ENCODE data around the gene PRR14L. TPM values are rescaled to one million over a fixed set of nuclear protein-coding genes. Genes with fewer than 3 reads are reported as not detected.
A peak's percentile ranks its signal among the peaks of the same experiment; 100 is the strongest.

The PRR14L gene
- total RNA-seq, 1 experiment from 2014 or later, result 60.5 TPM

DNA sequence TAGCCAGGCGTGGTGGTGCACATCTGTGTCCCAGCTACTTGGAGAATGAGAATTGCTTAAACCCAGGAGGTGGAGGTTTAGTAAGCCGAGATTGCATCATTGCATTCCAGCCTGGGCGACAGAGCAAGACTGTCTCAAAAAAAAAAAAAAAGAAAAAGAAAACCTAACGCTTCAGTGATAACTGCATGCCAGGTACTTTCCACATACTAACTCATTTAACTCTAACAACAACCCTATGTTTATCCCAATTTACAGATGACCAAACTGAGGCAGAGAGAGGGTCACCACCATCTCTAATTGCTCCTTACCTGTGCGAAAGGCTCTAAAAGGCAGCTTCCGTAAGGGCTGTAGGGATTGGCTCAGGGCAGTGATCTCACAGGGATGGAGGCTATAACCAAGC is 99.5 kb downstream of the PRR14L start:
- CTCF ChIA-PET, result no interaction called here
- H3K4me3 Mint-ChIP-seq (ENCODE audit: low read depth, unreplicated experiment), result no peak overlapping the region
- TF ChIP-seq, protein P1, sequence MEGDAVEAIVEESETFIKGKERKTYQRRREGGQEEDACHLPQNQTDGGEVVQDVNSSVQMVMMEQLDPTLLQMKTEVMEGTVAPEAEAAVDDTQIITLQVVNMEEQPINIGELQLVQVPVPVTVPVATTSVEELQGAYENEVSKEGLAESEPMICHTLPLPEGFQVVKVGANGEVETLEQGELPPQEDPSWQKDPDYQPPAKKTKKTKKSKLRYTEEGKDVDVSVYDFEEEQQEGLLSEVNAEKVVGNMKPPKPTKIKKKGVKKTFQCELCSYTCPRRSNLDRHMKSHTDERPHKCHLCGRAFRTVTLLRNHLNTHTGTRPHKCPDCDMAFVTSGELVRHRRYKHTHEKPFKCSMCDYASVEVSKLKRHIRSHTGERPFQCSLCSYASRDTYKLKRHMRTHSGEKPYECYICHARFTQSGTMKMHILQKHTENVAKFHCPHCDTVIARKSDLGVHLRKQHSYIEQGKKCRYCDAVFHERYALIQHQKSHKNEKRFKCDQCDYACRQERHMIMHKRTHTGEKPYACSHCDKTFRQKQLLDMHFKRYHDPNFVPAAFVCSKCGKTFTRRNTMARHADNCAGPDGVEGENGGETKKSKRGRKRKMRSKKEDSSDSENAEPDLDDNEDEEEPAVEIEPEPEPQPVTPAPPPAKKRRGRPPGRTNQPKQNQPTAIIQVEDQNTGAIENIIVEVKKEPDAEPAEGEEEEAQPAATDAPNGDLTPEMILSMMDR (IDR thresholded peaks at IDR 0.05; ENCODE audit: unreplicated experiment), result no peak
- no peak for DNase-seq
- H3K27me3 Mint-ChIP-seq (ENCODE audit: unreplicated experiment), result no peaks in the 10 kb centered on the region
- intact Hi-C loops (cut with micrococcal nuclease; ENCODE audit: unreplicated experiment), result no loop called here
- peaks cover 42% of the 10 kb centered on the region for H3K4me1 Mint-ChIP-seq (ENCODE audit: low read depth, unreplicated experiment)
- peaks cover 36% of the 10 kb centered on the region for H3K36me3 Mint-ChIP-seq (ENCODE audit: insufficient read depth, unreplicated experiment)
- BruUV-seq (replicated peaks), result no TSS peak
- H3K27ac Mint-ChIP-seq (ENCODE audit: unreplicated experiment), result no peak overlapping the region
- no peaks in the 10 kb centered on the region for H3K9me3 Mint-ChIP-seq (ENCODE audit: low read depth, unreplicated experiment)

DNA sequence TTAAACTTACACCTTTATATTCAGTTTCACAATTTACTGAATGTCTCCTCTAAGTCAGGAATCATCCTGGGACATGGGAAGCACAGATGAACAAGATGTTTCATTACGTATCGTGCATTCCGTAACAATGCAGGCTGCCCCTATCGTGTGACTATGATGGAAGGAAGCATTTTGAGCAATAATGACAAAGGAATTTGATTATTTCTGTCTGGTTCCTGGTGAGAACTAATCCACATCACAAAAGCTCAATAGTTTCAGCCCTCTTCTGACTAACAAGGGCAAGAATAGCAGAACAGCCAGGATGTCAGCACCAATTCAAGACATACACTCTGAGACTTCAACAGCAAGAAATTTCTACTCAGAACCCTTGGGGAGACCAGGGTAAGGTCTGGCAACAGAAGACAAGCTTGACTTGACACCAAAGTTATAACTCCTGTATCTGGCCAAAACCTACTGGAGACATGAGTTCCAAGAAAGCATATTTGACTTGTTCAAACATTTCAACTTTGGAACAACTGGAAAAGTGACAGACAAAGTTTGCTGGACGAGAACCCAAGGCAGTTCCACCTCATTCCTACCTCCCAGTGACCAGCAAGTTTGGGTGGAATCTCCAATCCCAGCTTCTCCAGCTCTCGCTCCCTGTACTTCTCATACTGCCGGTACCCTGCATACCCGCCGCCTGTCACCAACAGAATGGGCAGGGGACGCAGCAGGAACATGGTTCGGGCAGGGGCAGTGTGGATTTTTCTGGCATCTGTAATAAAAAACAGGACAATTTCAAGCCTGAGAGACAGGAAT is 102.2 kb downstream of the PRR14L start:
- peaks cover 42% of the 10 kb centered on the region for H3K36me3 Mint-ChIP-seq (ENCODE audit: insufficient read depth, unreplicated experiment)
- intact Hi-C loops (cut with micrococcal nuclease; ENCODE audit: unreplicated experiment), result no loop called here
- H3K9me3 Mint-ChIP-seq (ENCODE audit: low read depth, unreplicated experiment), result no peaks in the 10 kb centered on the region
- no TSS peak for BruUV-seq (replicated peaks)
- DNase-seq, result no peak
- H3K4me1 Mint-ChIP-seq (ENCODE audit: low read depth, unreplicated experiment), result peaks cover 23% of the 10 kb centered on the region
- H3K27me3 Mint-ChIP-seq (ENCODE audit: unreplicated experiment), result no peaks in the 10 kb centered on the region
- H3K27ac Mint-ChIP-seq (ENCODE audit: unreplicated experiment), result peak overlapping the region; percentile 76
- TF ChIP-seq, protein P1 (IDR thresholded peaks at IDR 0.05; ENCODE audit: unreplicated experiment), result no peak
- CTCF ChIA-PET, result no interaction called here
- H3K4me3 Mint-ChIP-seq (ENCODE audit: low read depth, unreplicated experiment), result no peak overlapping the region

DNA sequence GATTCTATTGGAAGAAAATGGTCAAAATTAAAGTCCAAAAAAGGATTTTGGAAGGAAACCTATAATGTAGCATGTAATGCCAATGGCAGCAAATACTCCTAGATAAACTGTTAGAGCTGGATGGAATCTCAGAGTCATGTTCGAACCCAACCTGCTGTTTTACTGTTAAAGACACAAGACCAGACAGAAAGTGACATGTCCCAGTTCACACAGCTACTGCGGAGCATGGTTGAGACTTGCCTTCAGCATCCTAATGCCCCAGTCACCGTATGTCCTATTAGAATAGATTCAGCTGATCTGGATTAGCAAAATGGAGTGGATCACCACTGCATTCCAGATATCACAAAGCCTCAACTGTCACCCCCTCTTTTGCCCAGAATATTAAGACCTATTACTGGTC is 102.9 kb downstream of the PRR14L start:
- H3K4me1 Mint-ChIP-seq (ENCODE audit: low read depth, unreplicated experiment), result peaks cover 23% of the 10 kb centered on the region
- H3K9me3 Mint-ChIP-seq (ENCODE audit: low read depth, unreplicated experiment), result no peaks in the 10 kb centered on the region
- peaks cover 49% of the 10 kb centered on the region for H3K36me3 Mint-ChIP-seq (ENCODE audit: insufficient read depth, unreplicated experiment)
- TF ChIP-seq, protein P1 (IDR thresholded peaks at IDR 0.05; ENCODE audit: unreplicated experiment), result no peak
- intact Hi-C loops (cut with micrococcal nuclease; ENCODE audit: unreplicated experiment), result no loop called here
- peak overlapping the region; percentile 76 for H3K27ac Mint-ChIP-seq (ENCODE audit: unreplicated experiment)
- CTCF ChIA-PET, result no interaction called here
- H3K4me3 Mint-ChIP-seq (ENCODE audit: low read depth, unreplicated experiment), result peak overlapping the region; percentile 12
- BruUV-seq (replicated peaks), result no TSS peak
- DNase-seq, result no peak
- H3K27me3 Mint-ChIP-seq (ENCODE audit: unreplicated experiment), result no peaks in the 10 kb centered on the region

DNA sequence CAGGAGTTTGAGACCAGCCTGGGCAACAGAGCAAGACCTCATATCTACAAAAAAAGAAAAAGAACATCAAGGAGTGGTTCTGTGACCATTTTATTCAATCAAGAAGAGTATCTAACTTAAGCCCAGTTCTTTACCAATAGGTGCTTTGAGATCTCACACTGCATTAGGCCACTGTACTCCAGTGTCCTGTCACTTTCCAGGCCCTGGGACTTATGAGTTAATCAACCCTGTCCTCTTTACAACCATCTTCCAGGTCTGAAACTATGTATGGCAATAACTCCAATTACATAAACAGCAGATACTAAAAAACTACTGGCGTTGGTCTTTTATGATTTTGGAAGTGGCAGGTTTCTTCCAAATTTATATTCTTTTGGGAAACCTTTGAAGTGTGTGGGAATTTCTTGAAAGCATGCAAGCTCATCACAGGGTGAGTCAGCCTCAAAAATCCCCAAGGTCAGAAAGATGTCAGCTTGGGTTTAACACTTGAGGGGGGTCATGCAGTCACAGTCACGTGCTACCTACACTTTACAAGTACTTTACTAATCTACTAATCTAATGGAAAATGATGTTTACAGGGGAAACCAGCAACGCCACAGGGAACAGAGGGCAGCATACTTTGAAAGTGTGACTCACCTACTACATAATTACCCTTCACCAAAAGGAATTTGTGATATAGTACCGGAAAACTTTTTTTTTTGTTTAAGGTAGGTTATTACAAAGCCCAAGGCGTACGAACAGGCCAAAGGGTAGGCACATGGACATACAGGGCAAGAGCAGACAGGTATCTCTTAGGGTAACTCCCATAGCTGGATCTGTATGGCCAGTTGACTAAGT is 103.5 kb downstream of the PRR14L start:
- Mint-ChIP-seq H3K9me3 (ENCODE audit: low read depth, unreplicated experiment) (no peaks in the 10 kb centered on the region), H3K27ac (ENCODE audit: unreplicated experiment) (peak overlapping the region; percentile 76), H3K36me3 (ENCODE audit: insufficient read depth, unreplicated experiment) (peaks cover 52% of the 10 kb centered on the region), H3K4me3 (ENCODE audit: low read depth, unreplicated experiment) (peak overlapping the region; percentile 12), H3K27me3 (ENCODE audit: unreplicated experiment) (no peaks in the 10 kb centered on the region), H3K4me1 (ENCODE audit: low read depth, unreplicated experiment) (peaks cover 23% of the 10 kb centered on the region)
- TF ChIP-seq, protein P1 (IDR thresholded peaks at IDR 0.05; ENCODE audit: unreplicated experiment), result no peak
- CTCF ChIA-PET, result interaction anchor here (0.9 kb wide), 1 partner anchor 16 kb away, joined by 5 read pairs; no protein-coding TSS in a partner anchor
- intact Hi-C loops (cut with micrococcal nuclease; ENCODE audit: unreplicated experiment), result no loop called here
- BruUV-seq (replicated peaks), result TSS peak; percentile 28
- DNase-seq, result peak; percentile 57
